GM18951 (cell line): Measurements from ENCODE around the gene TECPR2.

Source experiments
- POLR2A ChIP-seq: IDR thresholded peaks from 4 replicates; pipeline ENCODE4 v1.6.1; 2011; ENCODE audit warnings: mild to moderate bottlenecking; ENCODE audit not compliant: insufficient read length, insufficient read depth; ENCODE audit errors: extremely low read depth
- in situ Hi-C: fragments of 300-500 bp; cut with MboI; formaldehyde crosslinking; loops from one replicate; pipeline ENCODE4 v1.12.0; 2022; ENCODE audit warnings: low sequenced_read_pairs, mixed read lengths, inconsistent platforms; ENCODE audit not compliant: unreplicated experiment

The TECPR2 gene

GRCh38 chr14:102496958-102497744, 134.4 kb downstream of the TECPR2 start:
- no peak for TF ChIP-seq POLR2A
- in situ Hi-C loops: no loop called here

GRCh38 chr14:102497998-102498677, 135.4 kb downstream of the TECPR2 start:
- no peak for TF ChIP-seq POLR2A
- in situ Hi-C loops: no loop called here

- no peak for TF ChIP-seq POLR2A
- in situ Hi-C loops: no loop called here
These were observed 136.0 kb downstream of the TECPR2 start for GRCh38 chr14:102498678-102499265.

GRCh38 chr14:102499401-102500157, 136.8 kb downstream of the TECPR2 start:
- no peak for TF ChIP-seq POLR2A
- in situ Hi-C loops: no loop called here

GRCh38 chr14:102500158-102500662, 137.5 kb downstream of the TECPR2 start:
- in situ Hi-C loops: no loop called here
- TF ChIP-seq POLR2A: no peak

GRCh38 chr14:102500713-102501112, 138.0 kb downstream of the TECPR2 start:
- TF ChIP-seq POLR2A: no peak
- in situ Hi-C loops: no loop called here

GRCh38 chr14:102501751-102502315, 139.1 kb downstream of the TECPR2 start:
- in situ Hi-C loops: no loop called here
- no peak for TF ChIP-seq POLR2A

GRCh38 chr14:102502571-102502970, 139.8 kb downstream of the TECPR2 start:
- TF ChIP-seq POLR2A: no peak
- in situ Hi-C loops: no loop called here

- in situ Hi-C loops: no loop called here
These were observed 141.0 kb downstream of the TECPR2 start for GRCh38 chr14:102503641-102504327.

GRCh38 chr14:102504328-102504999, 141.7 kb downstream of the TECPR2 start:
- in situ Hi-C loops: no loop called here
- TF ChIP-seq POLR2A: no peak

More at GRCh38 chr14:102503641-102504327, 141.0 kb downstream of the TECPR2 start:
- TF ChIP-seq POLR2A: no peak

GRCh38 chr14:102505000-102505619, 142.4 kb downstream of the TECPR2 start:
- in situ Hi-C loops: no loop called here
- TF ChIP-seq POLR2A: no peak

GRCh38 chr14:102505775-102506625, 143.3 kb downstream of the TECPR2 start:
- TF ChIP-seq POLR2A: no peak
- in situ Hi-C loops: no loop called here
